Fibroblast of villous mesenchyme (primary cell): ENCODE results near the gene TARBP2. TPM values are rescaled to one million over a fixed set of nuclear protein-coding genes. Genes with fewer than 3 reads are reported as not detected.

ENCODE experiments used
- DNase-seq: peaks from one replicate; pipeline ENCODE4 v3.0.0-alpha.2; 2010; ENCODE audit warnings: low read depth
- H3K4me3 ChIP-seq: 2 replicates; pipeline ENCODE4 v1.5.1; 2011; ENCODE audit warnings: low read depth, mild to moderate bottlenecking, low read length
- CTCF ChIP-seq: IDR thresholded peaks from 2 replicates; pipeline ENCODE4 v1.5.1; 2012; ENCODE audit warnings: low read depth, mild to moderate bottlenecking, low read length; ENCODE audit not compliant: insufficient read depth
- total RNA-seq: library from RNA; depleted of rRNA; stranded (reverse); fragments of >200 nt; gene quantifications from 2 replicates; pipeline ENCODE4 v1.2.3, GENCODE V29; 2012

TARBP2 gene
- total RNA-seq, 1 donor: 54.8 TPM

- TF ChIP-seq CTCF: no peak
- no peak for DNase-seq
- no peak overlapping the region for H3K4me3 ChIP-seq
These were observed 16.2 kb upstream of the TARBP2 start for GRCh38 chr12:53484686-53485575.

GRCh38 chr12:53485955-53486735, 14.9 kb upstream of the TARBP2 start:
- DNase-seq: no peak
- TF ChIP-seq CTCF: no peak
- H3K4me3 ChIP-seq: no peak overlapping the region

- no peak for DNase-seq
- no peak for TF ChIP-seq CTCF
- H3K4me3 ChIP-seq: no peak overlapping the region
These were observed 14.2 kb upstream of the TARBP2 start for GRCh38 chr12:53486736-53487487.

GRCh38 chr12:53489242-53489864, 11.7 kb upstream of the TARBP2 start:
- DNase-seq: no peak
- no peak overlapping the region for H3K4me3 ChIP-seq
- TF ChIP-seq CTCF: no peak

- no peak for DNase-seq
- no peak for TF ChIP-seq CTCF
- peak overlapping the region; percentile 59 for H3K4me3 ChIP-seq
These were observed 8.9 kb upstream of the TARBP2 start for GRCh38 chr12:53492188-53492587.
